ENCODE measurements around the gene DENND2A.
"Not testable (repeated sequence)": the region's sequence is repeated elsewhere in the genome, so short reads cannot be mapped to it uniquely, and the experiment has no call there.

Gene DENND2A

DNA sequence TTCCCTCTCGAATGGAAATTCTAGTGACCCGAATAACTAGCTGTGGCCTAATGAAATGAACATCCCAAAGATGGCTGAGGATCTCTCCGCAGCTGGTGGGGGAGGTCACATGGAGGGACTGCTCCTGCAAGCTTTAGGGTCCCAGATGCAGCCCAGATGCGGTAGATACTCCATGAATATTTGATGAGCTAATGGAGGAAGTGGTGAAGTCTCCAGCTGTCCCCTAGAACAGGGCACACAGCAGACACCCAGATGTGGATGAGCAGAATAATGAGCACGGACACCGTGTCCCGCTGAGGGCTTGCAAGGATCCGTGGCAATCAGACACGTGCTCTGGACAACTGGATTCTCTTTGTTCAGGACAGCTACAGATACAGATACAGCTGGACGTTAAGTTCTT lies 59.2 kb downstream of the DENND2A start:
- no peak for DNase-seq

DNA sequence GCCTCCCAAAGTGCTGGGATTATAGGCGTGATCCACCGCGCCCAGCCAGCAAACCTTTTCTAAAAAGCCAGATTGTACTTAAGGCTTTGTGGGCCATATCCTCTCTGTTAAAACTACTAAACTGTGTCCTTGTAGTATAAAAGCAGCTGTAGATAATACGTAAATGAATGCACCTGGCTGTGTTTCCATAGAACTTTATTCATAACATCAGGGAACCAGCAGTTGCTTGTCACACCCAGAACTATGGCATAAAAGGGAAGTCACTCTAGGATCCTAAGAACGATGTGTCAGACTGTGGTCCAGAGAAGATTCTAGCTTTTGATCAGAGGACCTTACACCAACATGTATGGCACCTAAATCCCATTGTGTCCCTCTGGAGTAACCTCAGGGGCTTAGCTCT lies 63.0 kb downstream of the DENND2A start:
- no peak for DNase-seq

DNA sequence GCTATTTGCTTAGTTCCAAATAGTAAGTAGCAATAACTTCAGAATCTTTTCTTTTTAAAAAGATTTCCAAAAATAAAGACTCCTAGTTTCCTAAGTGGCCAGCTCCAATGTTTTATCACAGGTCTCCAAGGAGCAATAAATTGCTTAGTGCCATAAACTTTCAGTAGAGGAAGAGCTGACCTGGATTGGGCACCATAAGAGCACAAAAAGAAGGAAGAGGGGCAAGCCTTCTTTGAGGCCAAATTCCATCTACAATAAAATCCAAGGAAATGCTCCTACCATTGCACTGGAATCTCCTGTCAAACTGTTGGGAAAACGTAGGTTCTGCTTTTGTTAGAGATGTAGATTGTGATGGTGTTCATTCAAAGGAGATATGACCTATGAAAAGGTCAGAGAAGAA lies 64.0 kb downstream of the DENND2A start:
- no peak for DNase-seq

DNA sequence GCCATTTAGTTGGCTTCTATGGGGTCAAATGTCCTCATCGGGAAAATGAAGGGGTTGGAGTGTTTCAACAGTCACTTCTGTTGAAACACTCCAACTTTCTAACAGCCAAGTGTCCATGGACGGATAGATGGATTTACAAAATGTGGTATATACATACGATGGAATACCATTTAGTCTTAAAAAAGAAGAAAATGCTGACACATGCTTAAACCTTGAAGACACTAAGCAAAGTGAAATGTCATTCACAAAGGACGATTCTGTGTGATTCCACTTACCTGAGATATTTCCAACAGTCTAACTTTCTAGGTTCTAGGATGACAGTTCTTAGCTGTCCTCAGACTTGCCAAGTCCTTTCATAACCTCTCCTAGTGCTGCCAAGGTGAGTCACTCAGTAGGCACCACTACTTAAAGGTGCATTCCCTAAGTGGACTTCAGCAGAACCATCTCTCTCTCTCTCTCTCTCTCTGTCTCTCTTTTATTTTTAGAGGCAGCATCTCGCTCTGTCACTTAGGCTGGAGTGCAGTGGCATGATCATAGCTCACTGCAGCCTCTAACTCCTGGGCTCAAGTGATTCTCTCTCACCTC lies 69.0 kb downstream of the DENND2A start:
- no peak for DNase-seq

DNA sequence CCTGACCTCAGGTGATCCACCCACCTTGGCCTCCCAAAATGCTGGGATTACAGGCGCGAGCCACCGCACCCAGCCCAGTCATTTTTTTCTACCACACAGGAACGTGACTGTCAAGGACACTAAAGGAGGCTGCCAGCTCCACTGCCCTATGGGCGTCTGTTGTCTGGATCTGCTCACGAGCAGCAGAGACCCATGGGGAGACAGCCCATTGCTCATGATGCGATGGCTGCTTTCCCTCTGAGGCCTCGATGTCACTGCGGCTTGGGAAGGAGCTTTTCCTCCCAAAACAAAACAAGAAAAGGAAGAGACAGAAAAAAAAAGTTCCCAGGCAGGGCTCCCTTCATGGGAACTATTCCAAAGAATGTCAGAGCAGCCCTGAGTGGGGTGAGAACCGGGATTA lies 70.5 kb downstream of the DENND2A start:
- no peak for DNase-seq

DNA sequence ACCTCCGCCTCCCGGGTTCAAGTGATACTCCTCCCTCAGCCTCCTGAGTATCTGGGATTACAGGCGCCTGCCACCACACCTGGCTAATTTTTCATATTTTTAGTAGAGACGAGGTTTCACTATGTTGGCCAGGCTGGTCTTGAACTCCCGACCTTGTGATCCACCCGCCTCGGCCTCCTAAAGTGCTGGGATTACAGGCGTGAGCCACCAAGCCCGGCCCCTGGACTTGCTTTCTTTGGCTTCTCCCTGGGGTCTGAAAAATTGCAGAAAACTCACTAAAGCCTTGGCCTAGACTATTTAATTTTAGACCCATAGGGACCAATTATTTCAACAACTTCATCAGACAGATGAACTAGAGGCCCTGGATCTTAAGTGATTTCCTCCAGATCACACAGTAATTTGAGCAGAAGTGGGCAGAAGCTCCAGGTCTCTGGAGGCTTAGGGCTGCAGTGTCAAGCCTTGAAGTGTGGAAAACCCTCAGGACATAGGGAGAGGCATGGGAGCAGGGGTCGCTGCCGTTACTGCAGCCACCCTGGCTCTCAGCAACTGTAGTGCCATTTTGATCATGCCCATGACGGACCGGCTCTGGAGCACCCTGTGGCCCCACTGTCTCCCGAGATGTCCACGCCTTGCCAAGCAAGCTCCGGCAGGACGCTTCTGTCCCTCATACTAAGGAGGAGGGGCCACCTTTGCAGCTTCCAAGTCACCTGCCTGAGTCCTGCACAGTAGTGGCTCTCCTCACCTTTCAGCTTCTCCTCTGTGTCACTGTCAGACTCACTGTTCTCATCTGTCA lies 72.4 kb downstream of the DENND2A start:
- no peak for DNase-seq

DNA sequence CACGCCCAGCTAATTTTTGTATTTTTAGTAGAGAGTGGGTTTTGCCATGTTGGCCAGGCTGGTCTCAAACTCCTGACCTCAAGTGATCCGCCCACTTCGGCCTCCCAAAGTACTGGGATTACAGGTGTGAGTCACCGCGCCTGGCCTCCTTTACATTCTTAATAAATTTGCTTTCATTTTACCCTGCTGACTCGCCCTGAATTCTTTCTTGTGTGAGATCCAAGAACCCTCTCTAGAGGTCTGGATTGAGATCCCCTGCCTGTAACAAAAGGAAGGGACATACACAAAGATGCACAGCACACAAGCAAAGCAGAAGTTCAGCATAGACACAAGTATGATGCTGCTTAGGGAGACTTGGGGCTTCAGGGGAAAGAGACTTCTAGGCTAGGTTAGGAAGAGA lies 74.4 kb downstream of the DENND2A start:
- DNase-seq = not testable (repeated sequence)

DNA sequence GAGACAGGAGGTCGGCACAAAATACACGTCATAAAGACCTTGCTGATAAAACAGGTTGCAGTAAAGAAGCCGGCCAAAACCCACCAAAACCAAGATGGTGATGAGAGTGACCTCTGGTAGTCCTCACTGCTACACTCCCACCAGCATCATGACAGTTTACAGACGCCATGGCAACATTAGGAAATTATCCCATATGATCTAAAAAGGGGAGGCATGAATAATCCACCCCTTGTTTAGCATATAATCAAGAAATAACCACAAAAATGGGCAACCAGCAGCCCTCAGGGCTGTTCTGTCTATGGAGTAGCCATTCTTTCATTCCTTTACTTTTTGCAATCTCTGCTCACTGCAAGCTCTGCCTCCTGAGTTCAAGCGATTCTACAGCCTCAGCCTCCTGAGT lies 74.9 kb downstream of the DENND2A start:
- DNase-seq = not testable (repeated sequence)

DNA sequence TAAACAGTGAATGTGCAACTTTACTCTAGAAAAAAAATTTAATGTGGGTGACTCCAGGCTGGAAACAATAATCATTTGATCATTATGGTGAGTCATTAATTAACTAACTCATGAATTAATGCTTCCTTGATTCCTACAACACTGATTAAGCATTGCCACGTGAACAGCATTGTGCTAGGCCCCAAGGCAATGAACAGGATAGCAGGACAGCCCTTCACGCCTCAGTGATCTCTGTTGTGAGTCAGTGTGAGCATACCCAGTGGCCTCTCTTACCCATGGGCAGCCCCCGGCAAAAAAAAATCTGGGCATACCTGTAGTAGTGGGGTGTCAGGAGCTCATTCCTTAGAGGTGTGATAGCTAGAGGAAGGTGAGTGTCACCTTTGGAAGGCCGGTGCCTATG lies 76.0 kb downstream of the DENND2A start:
- no peak for DNase-seq

DNA sequence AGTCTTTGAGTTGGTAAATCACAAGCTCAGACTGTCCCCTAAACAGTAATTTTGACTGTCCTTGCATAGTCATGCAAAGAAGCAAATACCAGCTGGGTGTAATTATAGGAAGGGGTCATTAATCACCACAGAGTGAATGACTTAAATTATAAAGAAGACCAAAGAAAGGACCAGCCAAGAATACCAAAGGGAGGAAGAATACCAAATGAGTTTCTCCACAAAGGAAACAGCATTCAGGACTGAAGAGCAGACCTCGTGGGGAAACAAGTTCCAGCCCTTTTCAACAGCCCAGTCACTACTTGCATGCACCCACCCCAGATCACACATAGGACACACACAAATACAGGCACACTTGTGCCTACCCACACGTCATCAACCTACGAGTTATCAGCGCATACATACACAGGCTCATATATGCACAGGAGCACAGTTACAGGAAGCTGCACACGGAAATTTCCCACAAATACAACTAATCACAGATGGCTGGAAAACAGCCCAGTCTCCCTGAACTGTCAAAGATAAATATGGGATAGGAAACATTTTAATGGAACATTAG lies 77.6 kb downstream of the DENND2A start:
- DNase-seq = no peak

DNA sequence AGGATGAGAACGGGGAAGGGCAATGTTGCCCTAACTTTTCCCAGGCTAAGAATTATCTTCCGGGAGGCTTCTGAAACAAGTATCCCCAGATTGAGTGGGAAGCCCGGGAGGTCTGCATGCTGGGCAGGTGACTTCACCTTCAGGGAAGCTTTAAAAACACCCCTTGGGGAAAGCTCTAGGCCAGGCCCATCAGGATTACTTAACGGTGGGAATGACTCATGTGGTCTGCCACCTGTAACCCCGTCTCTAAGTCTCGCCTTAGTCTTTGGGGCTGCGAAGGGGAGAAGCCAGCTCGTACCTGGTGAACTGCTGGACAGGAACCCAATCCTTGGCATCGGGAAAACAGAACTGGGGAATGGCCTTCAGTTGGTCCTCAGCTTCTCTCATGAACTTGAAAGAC lies 81.2 kb downstream of the DENND2A start:
- DNase-seq = no peak

DNA sequence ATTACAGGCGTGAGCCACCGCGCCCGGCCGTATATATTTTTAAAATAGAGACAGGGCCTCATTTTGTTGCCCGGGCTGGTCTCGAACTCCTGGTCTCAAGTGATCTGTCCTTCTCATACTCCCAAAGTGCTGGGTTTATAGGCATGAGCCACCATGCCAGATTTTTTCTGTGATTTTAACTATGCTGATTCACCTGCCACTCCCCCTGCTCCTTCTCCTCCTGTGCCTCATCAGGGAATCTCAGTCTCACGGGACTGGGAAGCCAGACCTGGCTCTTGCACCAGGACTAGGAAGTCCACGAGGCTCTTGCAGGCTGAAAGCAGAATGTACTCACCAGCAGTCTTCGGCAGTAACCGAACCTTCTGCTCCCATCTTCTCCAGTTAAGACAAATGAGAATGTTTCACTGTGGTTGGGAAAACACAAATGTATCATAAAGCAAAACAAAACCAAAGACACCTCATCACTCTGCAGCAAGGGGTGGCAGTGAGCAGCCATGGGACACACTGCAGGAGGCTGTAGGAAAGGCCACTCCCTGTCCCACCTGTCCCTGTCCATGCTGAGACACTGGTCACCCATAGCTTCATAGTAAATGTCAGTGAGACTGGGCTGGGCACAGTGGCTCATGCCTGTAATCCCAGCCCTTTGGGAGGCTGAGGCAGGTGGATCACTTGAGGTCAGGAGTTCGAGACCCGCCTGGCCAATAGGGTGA lies 82.6 kb downstream of the DENND2A start:
- DNase-seq = no peak

DNA sequence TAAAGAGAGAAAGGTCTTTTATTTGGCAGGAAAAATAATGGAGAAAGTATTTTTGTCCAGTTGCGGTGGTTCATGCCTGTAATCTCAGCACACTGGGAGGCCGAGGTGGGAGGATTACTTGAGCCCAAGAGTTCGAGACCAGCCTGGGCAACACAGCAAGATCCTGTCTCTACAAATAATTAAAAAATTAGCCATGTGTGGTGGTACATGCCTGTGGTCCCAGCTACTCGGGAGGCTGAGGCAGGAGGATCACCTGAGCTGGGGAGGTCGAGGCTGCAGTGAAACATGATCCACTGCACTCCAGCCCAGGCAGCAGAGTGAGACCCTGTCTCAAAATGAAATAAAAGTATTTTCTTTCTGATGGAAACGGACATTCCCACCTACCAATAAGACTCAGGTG lies 83.5 kb downstream of the DENND2A start:
- no peak for DNase-seq

DNA sequence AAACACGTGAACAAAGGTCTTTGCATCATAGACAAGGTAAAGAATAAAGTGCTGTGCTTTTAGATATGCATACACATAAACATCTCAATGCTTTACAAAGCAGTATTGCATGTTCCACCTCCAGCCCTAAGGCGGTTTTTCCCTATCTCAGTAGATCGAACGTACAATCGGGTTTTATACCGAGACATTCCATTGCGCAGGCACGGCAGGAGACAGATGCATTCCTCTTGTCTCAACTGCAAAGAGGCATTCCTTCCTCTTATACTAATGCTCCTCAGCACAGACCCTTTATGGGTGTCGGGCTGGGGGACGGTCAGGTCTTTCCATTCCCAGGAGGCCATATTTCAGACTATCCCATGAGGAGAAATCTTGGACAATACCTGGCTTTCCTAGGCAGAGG lies 87.4 kb downstream of the DENND2A start:
- not testable (repeated sequence) for DNase-seq

DNA sequence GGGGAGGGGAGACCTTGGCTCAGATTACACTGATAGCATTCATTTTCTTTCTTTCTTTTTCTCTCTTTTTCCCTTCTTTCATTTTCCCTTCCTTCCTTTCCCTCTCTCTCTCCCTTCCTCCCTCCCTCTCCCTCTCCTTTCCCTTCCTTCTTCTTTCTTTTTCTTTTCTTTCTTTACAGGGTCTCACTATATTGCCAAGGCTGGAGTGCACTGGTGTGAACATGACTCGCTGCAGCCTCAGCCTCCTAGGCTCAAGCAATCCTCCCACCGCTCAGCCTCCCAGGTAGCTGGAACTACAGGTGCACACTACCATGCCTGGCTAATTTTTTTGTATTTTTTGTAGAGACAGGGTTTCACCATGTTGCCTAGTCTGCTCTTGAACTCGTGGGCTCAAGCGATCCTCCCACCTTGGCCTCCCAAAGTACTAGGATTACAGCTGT lies 88.4 kb downstream of the DENND2A start:
- no peak for DNase-seq

DNA sequence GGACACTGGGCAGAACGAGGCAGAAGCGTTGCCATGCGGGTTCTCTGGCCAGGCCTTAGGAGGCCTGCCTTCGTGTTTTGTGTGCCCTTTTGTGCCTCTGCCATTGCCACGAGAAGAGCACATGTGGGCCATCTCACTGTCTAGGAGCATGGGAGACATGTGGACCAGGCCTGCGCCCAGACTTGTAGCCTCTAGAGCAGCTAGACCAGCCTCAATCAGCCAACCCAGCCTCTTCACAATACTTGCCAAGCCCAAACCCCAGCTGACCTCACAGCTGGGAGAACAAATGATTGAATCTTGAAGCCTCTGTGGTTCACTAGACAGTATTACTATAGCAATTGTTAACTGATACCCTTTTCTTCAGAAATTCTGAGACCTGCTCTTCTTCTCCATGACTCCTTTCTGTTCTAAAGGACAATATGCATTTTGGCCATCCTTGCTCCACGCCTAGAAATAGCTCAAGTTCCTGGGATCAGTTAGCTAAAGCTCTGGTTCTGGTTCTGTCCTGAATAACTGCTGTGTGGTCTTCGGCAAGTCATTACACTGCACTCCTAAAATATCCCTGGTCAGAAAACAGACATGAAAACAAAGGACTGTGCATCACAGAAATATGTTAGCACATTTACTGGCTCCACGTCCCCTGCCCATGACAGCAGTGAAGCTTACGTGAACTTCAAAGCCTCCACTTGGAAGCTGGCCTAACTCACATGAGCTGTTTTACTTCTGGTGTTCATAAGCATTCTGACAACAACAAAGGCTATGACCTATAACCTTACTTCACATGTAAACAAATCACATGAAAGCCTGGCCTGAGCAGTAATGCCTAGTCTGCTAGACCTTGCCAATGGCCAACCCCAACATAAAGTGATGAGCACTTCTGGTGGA lies 89.0 kb downstream of the DENND2A start:
- no peak for DNase-seq

DNA sequence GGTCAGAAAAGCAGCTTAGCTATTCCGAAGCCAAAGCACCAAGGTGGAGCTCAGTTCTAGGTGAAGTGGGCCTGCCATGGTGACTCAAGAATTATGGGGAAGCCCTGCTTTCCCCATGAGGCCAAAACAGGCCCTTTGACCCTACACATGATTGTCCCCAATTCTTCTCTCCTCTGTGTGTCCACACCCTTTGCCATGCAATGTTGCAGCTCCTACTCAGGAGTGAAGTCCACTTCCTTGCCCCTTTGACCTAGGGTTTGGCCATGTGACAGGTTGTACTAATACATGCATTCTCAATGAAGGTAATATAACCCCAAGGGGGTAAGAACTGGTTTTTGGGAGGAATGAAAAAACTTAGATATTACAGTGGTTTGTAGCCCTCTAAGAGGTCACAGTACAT lies 93.7 kb downstream of the DENND2A start:
- DNase-seq = no peak

DNA sequence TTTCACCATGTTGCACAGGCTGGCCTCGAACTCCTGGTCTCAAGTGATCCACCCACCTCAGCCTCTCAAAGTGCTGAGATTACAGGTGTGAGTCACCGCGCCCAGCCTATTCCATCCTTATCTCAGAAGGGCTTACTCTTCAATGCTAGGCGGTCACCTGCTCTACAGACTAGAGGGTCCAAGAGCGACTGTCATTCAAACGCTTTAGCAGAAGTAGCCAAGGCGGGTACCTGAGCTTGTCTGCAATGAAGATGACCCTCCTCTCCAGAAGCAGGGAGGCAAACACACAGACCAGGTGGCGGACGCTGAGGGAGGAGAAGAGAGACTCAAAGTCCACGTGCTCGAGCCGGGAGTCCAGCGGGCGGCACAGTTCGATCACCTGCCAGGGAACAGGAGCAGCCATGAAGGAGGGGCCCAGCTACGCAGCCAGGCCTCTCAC lies 96.2 kb downstream of the DENND2A start:
- no peak for DNase-seq

DNA sequence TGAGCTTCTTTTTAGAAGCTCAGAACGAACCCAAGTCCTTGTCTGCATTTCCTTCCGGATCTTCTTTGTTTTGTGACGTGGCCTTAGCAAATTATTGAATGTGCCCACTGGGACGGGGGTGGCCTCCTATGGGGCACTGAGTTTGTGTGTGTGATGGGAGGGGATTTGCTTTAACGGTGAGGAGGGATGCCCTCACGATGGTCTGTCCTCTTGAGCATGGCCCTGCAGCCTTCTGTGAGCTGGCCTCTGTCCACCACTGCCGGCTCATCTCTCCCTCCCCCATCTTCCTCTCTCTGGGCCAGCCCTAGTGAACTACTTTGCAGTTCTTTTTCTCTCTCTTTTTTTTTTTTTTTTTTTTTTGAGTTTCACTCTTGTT lies 98.4 kb downstream of the DENND2A start:
- no peak for DNase-seq

DNA sequence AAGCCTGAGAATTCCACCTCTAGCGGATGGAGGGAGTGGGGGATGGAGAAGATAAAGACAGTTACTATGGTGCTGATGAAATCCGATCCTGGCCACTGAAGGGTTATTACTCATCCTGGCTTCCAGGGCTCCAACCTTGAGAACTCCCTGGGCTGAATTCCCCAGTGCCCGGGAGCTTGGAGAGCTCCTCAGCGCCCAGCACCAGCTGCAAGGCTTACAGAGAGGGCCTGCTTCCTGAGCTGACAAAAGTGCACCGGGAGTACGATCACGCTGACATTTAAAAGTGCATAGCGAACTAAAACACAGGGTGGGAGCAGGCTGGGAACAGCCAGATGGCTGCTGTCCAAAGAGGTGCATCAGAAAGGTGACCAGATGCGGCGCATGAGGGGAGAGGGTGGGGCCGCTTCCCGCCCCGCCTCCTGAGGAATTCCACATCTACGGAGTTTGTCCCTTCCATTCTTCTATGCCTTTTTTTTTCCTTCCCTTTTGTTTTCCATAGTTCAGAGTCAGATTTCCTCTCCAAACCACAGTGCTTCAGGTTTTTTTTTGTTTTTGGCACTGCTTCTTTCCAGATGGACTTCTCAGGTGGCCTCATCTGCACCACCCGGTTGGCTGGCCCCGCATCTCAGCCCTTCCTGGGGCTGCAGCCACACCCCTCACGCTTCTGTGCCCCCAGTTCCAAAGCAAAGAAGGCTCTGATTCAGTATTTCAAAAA lies 98.9 kb downstream of the DENND2A start:
- no peak for DNase-seq

DNA sequence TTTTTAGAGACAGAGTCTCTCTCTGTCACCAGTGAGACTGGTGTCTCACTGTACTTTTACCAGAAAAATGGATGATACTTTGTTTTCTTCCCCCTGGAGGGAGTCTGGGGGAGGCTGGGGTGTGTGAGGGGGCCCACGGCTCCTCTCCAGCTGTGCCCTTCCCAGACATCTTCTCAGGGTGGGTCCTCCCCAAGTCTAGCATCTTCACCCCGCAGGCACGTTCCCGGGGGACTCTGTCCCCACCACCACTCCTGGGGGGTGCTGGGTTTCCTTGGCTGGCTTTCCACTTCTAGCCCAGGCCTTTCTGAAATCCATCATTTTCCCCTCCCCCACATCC lies 99.5 kb downstream of the DENND2A start:
- DNase-seq = no peak

DNA sequence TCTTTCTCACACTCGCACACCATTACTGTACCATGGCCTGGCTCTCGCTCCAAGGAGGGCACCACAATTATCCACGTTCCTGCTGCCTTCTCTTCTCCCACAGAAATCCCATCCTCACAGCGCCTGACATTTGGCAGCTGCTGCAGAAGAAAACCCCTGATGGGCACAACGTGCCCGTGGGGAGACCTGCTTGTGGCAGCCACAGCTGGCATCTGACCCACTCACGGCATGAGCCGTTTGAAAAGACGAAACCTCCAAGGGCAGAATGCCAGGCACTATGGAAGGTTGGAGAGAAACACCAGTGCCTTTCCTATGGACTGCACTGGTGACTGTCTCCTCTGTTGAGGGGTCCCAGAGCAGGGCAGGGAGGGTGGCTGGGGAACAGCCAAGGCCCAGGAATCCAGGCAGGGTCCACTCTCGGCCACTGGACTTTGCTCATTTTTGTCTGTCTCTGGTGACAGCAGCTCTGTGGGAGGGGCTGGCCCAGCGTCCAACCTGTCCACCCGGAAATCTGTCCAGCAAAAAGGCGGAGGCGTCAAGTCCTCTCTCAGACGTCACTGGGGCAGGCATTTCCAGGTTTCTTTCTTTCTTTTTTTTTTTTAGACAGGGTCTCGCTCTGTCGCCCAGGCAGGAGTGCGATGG lies 100.4 kb downstream of the DENND2A start:
- no peak for DNase-seq
